ENCODE data around the gene ADCY4. TPM values are rescaled to one million over a fixed set of nuclear protein-coding genes. Genes with fewer than 3 reads are reported as not detected.
"Not testable (repeated sequence)": the region's sequence is repeated elsewhere in the genome, so short reads cannot be mapped to it uniquely, and the experiment has no call there.

Gene ADCY4
- total RNA-seq, 1 donor from 2014 or later = 143 TPM

DNA sequence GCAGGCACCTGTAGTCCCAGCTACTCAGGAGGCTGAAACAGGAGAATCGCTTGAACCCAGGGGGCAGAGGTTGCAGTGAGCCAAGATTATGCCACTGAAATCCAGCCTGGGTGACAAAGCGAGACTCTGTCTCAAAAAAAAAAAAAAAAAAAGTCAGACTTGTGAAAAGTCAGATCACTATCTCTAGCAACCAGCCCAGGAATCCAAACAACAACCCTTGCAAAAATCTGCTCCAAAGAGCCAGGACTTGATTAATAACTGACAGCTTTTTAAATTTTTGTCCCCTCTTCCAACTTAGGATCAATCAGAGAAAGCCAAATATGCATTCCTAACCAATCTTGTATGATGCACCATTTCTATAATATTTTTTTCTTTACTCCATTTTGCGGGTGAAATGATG is 25.4 kb upstream of the ADCY4 start:
- Histone ChIP-seq H3K27me3 (no peaks in the 10 kb centered on the region), H3K4me3 (no peak overlapping the region), H3K27ac (no peak overlapping the region), H3K4me1 (peaks cover 3 to 6% of the 10 kb centered on the region in 2 donors), H3K36me3 (no peaks in the 10 kb centered on the region), H3K9me3 (no peaks in the 10 kb centered on the region)
- DNase-seq (ENCODE audit: low spot score in 2 of 2) = no peak
- no peak for TF ChIP-seq CTCF (IDR thresholded peaks at IDR 0.05)
- intact Hi-C loops (cut with DNase I) = loop anchor here (10.0 kb wide), 3 partner anchors 245 to 1035 kb away; partner anchors contain the start of genes AP1G2, DCAF11, NRL and PABPN1

DNA sequence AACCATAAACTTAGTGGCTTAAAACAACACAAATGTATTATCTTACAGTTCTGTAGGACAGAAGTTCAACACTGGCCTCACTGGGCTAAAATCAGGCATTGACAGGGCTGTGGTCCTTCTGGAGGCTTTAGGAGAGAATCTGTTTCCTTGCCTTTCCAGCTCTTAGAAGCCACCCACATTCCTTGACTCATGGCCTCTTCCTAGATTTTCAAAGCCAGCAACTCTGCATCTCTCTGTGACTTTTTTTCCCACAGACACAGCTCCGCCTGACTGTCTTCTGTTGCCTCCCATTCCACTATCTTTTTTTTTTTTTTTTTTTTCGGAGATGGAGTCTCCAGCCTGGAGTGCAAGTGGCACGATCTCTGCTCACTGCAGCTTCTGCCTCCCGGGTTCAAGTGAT is 21.3 kb upstream of the ADCY4 start:
- H3K4me1 ChIP-seq = no peaks in the 10 kb centered on the region
- TF ChIP-seq CTCF (IDR thresholded peaks at IDR 0.05) = no peak
- no peak overlapping the region for H3K27ac ChIP-seq

GRCh38 chr14:24355009-24355408 is 20.1 kb upstream of the ADCY4 start:
- H3K27me3 ChIP-seq = no peaks in the 10 kb centered on the region
- TF ChIP-seq CTCF (IDR thresholded peaks at IDR 0.05) = no peak
- no peak for DNase-seq (ENCODE audit: low spot score in 2 of 2)
- no peak overlapping the region for H3K27ac ChIP-seq
- H3K4me1 ChIP-seq = no peaks in the 10 kb centered on the region
- no peak overlapping the region for H3K4me3 ChIP-seq
- H3K9me3 ChIP-seq = no peaks in the 10 kb centered on the region
- no peaks in the 10 kb centered on the region for H3K36me3 ChIP-seq
- intact Hi-C loops (cut with DNase I) = no loop called here

More for the DNA sequence above, 21.3 kb upstream of the ADCY4 start:
- DNase-seq (ENCODE audit: low spot score in 2 of 2) = no peak
- Histone ChIP-seq H3K36me3 (no peaks in the 10 kb centered on the region), H3K9me3 (no peaks in the 10 kb centered on the region), H3K4me3 (no peak overlapping the region), H3K27me3 (no peaks in the 10 kb centered on the region)
- intact Hi-C loops (cut with DNase I) = no loop called here

GRCh38 chr14:24354482-24354825 is 19.6 kb upstream of the ADCY4 start:
- H3K4me3 ChIP-seq; H3K36me3 ChIP-seq; H3K4me1 ChIP-seq; H3K9me3 ChIP-seq; DNase-seq (ENCODE audit: low spot score in 2 of 2); H3K27ac ChIP-seq; intact Hi-C loops (cut with DNase I); H3K27me3 ChIP-seq: not testable (repeated sequence)

GRCh38 chr14:24353559-24354481 is 18.9 kb upstream of the ADCY4 start:
- intact Hi-C loops (cut with DNase I) = no loop called here
- no peak for DNase-seq (ENCODE audit: low spot score in 2 of 2)
- Histone ChIP-seq H3K36me3 (no peaks in the 10 kb centered on the region), H3K27me3 (no peaks in the 10 kb centered on the region), H3K9me3 (no peaks in the 10 kb centered on the region), H3K4me1 (no peaks in the 10 kb centered on the region), H3K4me3 (no peak overlapping the region), H3K27ac (no peak overlapping the region)
- TF ChIP-seq CTCF (IDR thresholded peaks at IDR 0.05) = no peak

- Histone ChIP-seq H3K27ac (no peak overlapping the region), H3K9me3 (no peaks in the 10 kb centered on the region), H3K27me3 (no peaks in the 10 kb centered on the region), H3K36me3 (no peaks in the 10 kb centered on the region), H3K4me3 (no peak overlapping the region), H3K4me1 (no peaks in the 10 kb centered on the region)
- no peak for DNase-seq (ENCODE audit: low spot score in 2 of 2)
- intact Hi-C loops (cut with DNase I) = no loop called here
- no peak for TF ChIP-seq CTCF (IDR thresholded peaks at IDR 0.05)
Measured at GRCh38 chr14:24351517-24351916, 16.6 kb upstream of the ADCY4 start.

Measured in ascending aorta (tissue), 2 donors.